Medulla oblongata (tissue), 1 donor: ENCODE measurements around the gene VPS8.
"Not testable (repeated sequence)": the region's sequence is repeated elsewhere in the genome, so short reads cannot be mapped to it uniquely, and the experiment has no call there.

ENCODE experiments used
- DNase-seq: peaks from one replicate; pipeline ENCODE4 v3.0.0-alpha.2; 2015; ENCODE audit errors: extremely low spot score

VPS8 gene

GRCh38 chr3:184919651-184920050 is 107.7 kb downstream of the VPS8 start:
- DNase-seq: no peak

- no peak for DNase-seq
Measured at GRCh38 chr3:184924547-184924946, 112.6 kb downstream of the VPS8 start.

- DNase-seq: no peak
Measured at GRCh38 chr3:184927796-184928315, 115.9 kb downstream of the VPS8 start.

GRCh38 chr3:184932777-184933176 is 120.8 kb downstream of the VPS8 start:
- DNase-seq: no peak

GRCh38 chr3:184937611-184938010 is 125.6 kb downstream of the VPS8 start:
- DNase-seq: no peak

GRCh38 chr3:184941408-184941807 is 129.4 kb downstream of the VPS8 start:
- no peak for DNase-seq

- no peak for DNase-seq
Measured at GRCh38 chr3:184942735-184943134, 130.8 kb downstream of the VPS8 start.

GRCh38 chr3:184944241-184944640 is 132.3 kb downstream of the VPS8 start:
- no peak for DNase-seq

- no peak for DNase-seq
Measured at GRCh38 chr3:184945886-184946625, 134.1 kb downstream of the VPS8 start.

GRCh38 chr3:184946917-184947316 is 135.0 kb downstream of the VPS8 start:
- DNase-seq: no peak

- no peak for DNase-seq
Measured at GRCh38 chr3:184949251-184949965, 137.4 kb downstream of the VPS8 start.

- DNase-seq: not testable (repeated sequence)
Measured at GRCh38 chr3:184950816-184951215, 138.8 kb downstream of the VPS8 start.

GRCh38 chr3:184952671-184953070 is 140.7 kb downstream of the VPS8 start:
- no peak for DNase-seq

- DNase-seq: no peak
Measured at GRCh38 chr3:184953401-184953800, 141.4 kb downstream of the VPS8 start.

- DNase-seq: no peak
Measured at GRCh38 chr3:184954251-184954650, 142.3 kb downstream of the VPS8 start.

GRCh38 chr3:184954851-184955250 is 142.9 kb downstream of the VPS8 start:
- DNase-seq: not testable (repeated sequence)

- DNase-seq: no peak
Measured at GRCh38 chr3:184965639-184966430, 153.9 kb downstream of the VPS8 start.

GRCh38 chr3:184968115-184968514 is 156.1 kb downstream of the VPS8 start:
- DNase-seq: no peak

GRCh38 chr3:184970186-184970585 is 158.2 kb downstream of the VPS8 start:
- DNase-seq: no peak

GRCh38 chr3:184977796-184978195 is 165.8 kb downstream of the VPS8 start:
- DNase-seq: no peak

GRCh38 chr3:184981071-184981470 is 169.1 kb downstream of the VPS8 start:
- DNase-seq: no peak

GRCh38 chr3:184982076-184982475 is 170.1 kb downstream of the VPS8 start:
- DNase-seq: no peak
